Measurements from ENCODE around the gene MALSU1. TPM values are rescaled to one million over a fixed set of nuclear protein-coding genes. Genes with fewer than 3 reads are reported as not detected.

The MALSU1 gene
- total and polyA plus RNA-seq, 2 of the 13 experiments (the other 11 are each of a cell fraction or from before 2014, with no cell fraction given) = 72.0 to 141 TPM

GRCh38 chr7:23294549-23295400, 4.4 kb upstream of the MALSU1 start (continued):
- TF ChIP-seq THAP9 (CRISPR knock-in tag; IDR thresholded peaks at IDR 0.05; ENCODE audit: borderline replicate concordance) (no peak), MZF1 (CRISPR knock-in tag; IDR thresholded peaks at IDR 0.05; ENCODE audit: borderline replicate concordance) (no peak), ZNF33A (CRISPR knock-in tag; IDR thresholded peaks at IDR 0.05; ENCODE audit: borderline replicate concordance) (peak; percentile 64; the same call in 1 of the 2 replicates), ZBTB21 (CRISPR knock-in tag; IDR thresholded peaks at IDR 0.05) (0 out of 2 replicates have a peak, but pooled peaks have one; percentile 38), PHF21A (CRISPR knock-in tag; IDR thresholded peaks at IDR 0.05) (peak; percentile 61; the same call in 1 of the 2 replicates), THAP11 (CRISPR knock-in tag; IDR thresholded peaks at IDR 0.05) (no peak), ZBTB40 (IDR thresholded peaks at IDR 0.05) (no peak), ZBTB40 (CRISPR knock-in tag; IDR thresholded peaks at IDR 0.05) (peak; percentile 32; the same call in 1 of the 2 replicates), PCBP2 (optimal IDR thresholded peaks at IDR 0.05; ENCODE audit: low read depth, low read length, poor library complexity, severe bottlenecking) (no peak), THAP7 (CRISPR knock-in tag; IDR thresholded peaks at IDR 0.05) (no peak), ZNF224 (CRISPR knock-in tag; IDR thresholded peaks at IDR 0.05) (peak; percentile 81; the same call in 1 of the 2 replicates), ZNF18 (CRISPR knock-in tag; IDR thresholded peaks at IDR 0.05; ENCODE audit: insufficient replicate concordance) (peak; percentile 38), CREM (IDR thresholded peaks at IDR 0.05) (peak; percentile 55; the same call in 1 of the 2 replicates), CREM (CRISPR knock-in tag; IDR thresholded peaks at IDR 0.05) (no peak)
